Peyer's patch (tissue), 4 donors: ENCODE data around the gene TUBGCP3.

Source experiments
- CTCF ChIP-seq, 6 experiments: fragments of 450-650 bp in 4 of 6; fragments of 200-600 bp in 2 of 6; sonication (generic) in 1 of 6; IDR thresholded peaks; one replicate each; pipeline ENCODE4 v1.5.1; 2017 to 2019; ENCODE audit warnings: antibody characterized with exemption in 6 of 6, mild to moderate bottlenecking in 3 of 6, moderate library complexity in 1 of 6
- POLR2A ChIP-seq, 2 donors: fragments of 450-650 bp; IDR thresholded peaks; one replicate each; pipeline ENCODE4 v1.5.1; 2017; ENCODE audit warnings: antibody characterized with exemption in 2 of 2, mild to moderate bottlenecking in 2 of 2, moderate library complexity in 2 of 2

- no peak for TF ChIP-seq CTCF (IDR thresholded peaks at IDR 0.05)
- no peak for TF ChIP-seq POLR2A (IDR thresholded peaks at IDR 0.05)
Observed at GRCh38 chr13:112486386-112487126, 101.4 kb downstream of the TUBGCP3 start.
